Testis (tissue), 3 donors: Measurements from ENCODE around the gene ANKRD53. TPM values are rescaled to one million over a fixed set of nuclear protein-coding genes. Genes with fewer than 3 reads are reported as not detected.

ENCODE experiments used
- DNase-seq: peaks from one replicate; pipeline ENCODE4 v3.0.0-alpha.2; 2019
- H3K27ac ChIP-seq, 2 donors: fragments of 200-600 bp; sonication (generic); one replicate each; pipeline ENCODE4 v1.5.1; 2019
- H3K27me3 ChIP-seq: fragments of 200-600 bp; sonication (generic); one replicate; pipeline ENCODE4 v1.5.1; 2019
- H3K36me3 ChIP-seq: fragments of 200-600 bp; sonication (generic); one replicate; pipeline ENCODE4 v1.5.1; 2017; ENCODE audit warnings: low read depth; ENCODE audit errors: missing control alignments
- H3K4me1 ChIP-seq: fragments of 200-600 bp; sonication (generic); one replicate; pipeline ENCODE4 v1.5.1; 2019
- H3K4me3 ChIP-seq, 2 donors: fragments of 200-600 bp; sonication (generic); one replicate each; pipeline ENCODE4 v1.5.1; 2017 to 2019
- H3K9me3 ChIP-seq: fragments of 200-600 bp; sonication (generic); one replicate; pipeline ENCODE4 v1.5.1; 2017
- CTCF ChIP-seq, 3 experiments: fragments of 450-650 bp in 2 of 3; fragments of 200-600 bp in 1 of 3; sonication (generic) in 1 of 3; IDR thresholded peaks; one replicate each; pipeline ENCODE4 v1.5.1; 2016 to 2019; ENCODE audit warnings: antibody characterized with exemption in 3 of 3, mild to moderate bottlenecking in 2 of 3, moderate library complexity in 1 of 3
- POLR2A ChIP-seq: fragments of 450-650 bp; IDR thresholded peaks from one replicate; pipeline ENCODE4 v1.6.1; 2017; ENCODE audit warnings: antibody characterized with exemption, mild to moderate bottlenecking, moderate library complexity
- WGBS, 2 donors: methylation state at CpG; one replicate each; pipeline ENCODE4 v1.1.5; 2018; 5-methylcytosine and 5-hydroxymethylcytosine counted together
- intact Hi-C: fragments of 100-400 bp; cut with DNase I; formaldehyde crosslinking; loops from one replicate; pipeline ENCODE4 v1.15.1; 2023; ENCODE audit warnings: low total_unique reads
- polyA plus RNA-seq: library from polyadenylated mRNA; stranded (reverse); fragments of 350-450 nt; fragmentation: Illumina TruSeq; extraction: RNeasy Lipid Tissue Mini Kit (QIAGEN cat#74804); gene quantifications from one replicate; pipeline ENCODE4 v1.2.3, GENCODE V29; 2014; ENCODE audit warnings: low read depth, low replicate concordance; ENCODE audit not compliant: insufficient read depth
- total RNA-seq, 2 donors: library from RNA; depleted of rRNA; stranded (reverse); fragments of >200 nt; gene quantifications; one replicate each; pipeline ENCODE4 v1.2.3, GENCODE V29; 2016

Gene ANKRD53
- total and polyA plus RNA-seq, 3 donors from 2014 or later: 10.6 to 52.2 (median 36.3) TPM

GRCh38 chr2:70943205-70943871 lies 35.1 kb upstream of the ANKRD53 start:
- no peaks in the 10 kb centered on the region for H3K27me3 ChIP-seq
- no peak overlapping the region for H3K27ac ChIP-seq
- intact Hi-C loops: no loop called here
- H3K36me3 ChIP-seq: no peaks in the 10 kb centered on the region
- TF ChIP-seq POLR2A (no peak), CTCF (IDR thresholded peaks at IDR 0.05) (no peak)
- no peak for DNase-seq
- WGBS, 2 donors: 72 to 87% methylated on average over 8 to 11 of the region's 11 CpGs
- peaks cover 4% of the 10 kb centered on the region for H3K4me1 ChIP-seq
- no peak overlapping the region for H3K4me3 ChIP-seq
- no peaks in the 10 kb centered on the region for H3K9me3 ChIP-seq

- intact Hi-C loops: no loop called here
Observed at GRCh38 chr2:70944111-70944690, 34.2 kb upstream of the ANKRD53 start.

GRCh38 chr2:70946832-70947442 lies 31.5 kb upstream of the ANKRD53 start:
- TF ChIP-seq CTCF (IDR thresholded peaks at IDR 0.05) (peak; percentile 43 to 76 (median 65)), POLR2A (no peak)
- Histone ChIP-seq H3K4me3 (no peak overlapping the region), H3K27ac (no peak overlapping the region), H3K4me1 (peaks cover 4% of the 10 kb centered on the region), H3K36me3 (no peaks in the 10 kb centered on the region), H3K27me3 (no peaks in the 10 kb centered on the region), H3K9me3 (no peaks in the 10 kb centered on the region)
- intact Hi-C loops: no loop called here
- 22 to 28% methylated on average over 8 of the region's 8 CpGs for WGBS, 2 donors
- peak; percentile 70 for DNase-seq

More at GRCh38 chr2:70944111-70944690, 34.2 kb upstream of the ANKRD53 start:
- TF ChIP-seq POLR2A (no peak), CTCF (IDR thresholded peaks at IDR 0.05) (no peak)
- no peak for DNase-seq
- Histone ChIP-seq H3K36me3 (no peaks in the 10 kb centered on the region), H3K27me3 (no peaks in the 10 kb centered on the region), H3K4me3 (no peak overlapping the region), H3K4me1 (peaks cover 4% of the 10 kb centered on the region), H3K27ac (no peak overlapping the region), H3K9me3 (no peaks in the 10 kb centered on the region)
- WGBS, 2 donors: 81 to 82% methylated on average over 4 of the region's 4 CpGs

GRCh38 chr2:70947556-70948184 lies 30.8 kb upstream of the ANKRD53 start:
- no peaks in the 10 kb centered on the region for H3K9me3 ChIP-seq
- H3K4me3 ChIP-seq: no peak overlapping the region
- no peaks in the 10 kb centered on the region for H3K36me3 ChIP-seq
- no peak for TF ChIP-seq CTCF (IDR thresholded peaks at IDR 0.05)
- TF ChIP-seq POLR2A: no peak
- DNase-seq: peak; percentile 10
- no peak overlapping the region for H3K27ac ChIP-seq
- H3K4me1 ChIP-seq: peaks cover 4% of the 10 kb centered on the region
- no peaks in the 10 kb centered on the region for H3K27me3 ChIP-seq
- WGBS, 2 donors: 41 to 44% methylated on average over 11 of the region's 11 CpGs
- intact Hi-C loops: no loop called here
